OCI-LY1 (cell line): Measurements from ENCODE around the gene PPP2R2C.

Experiments used
- H2AFZ ChIP-seq: fragments of 200-600 bp; sonication (generic), shearing (Covaris generic); 2 replicates; pipeline ENCODE4 v1.6.0; 2014; ENCODE audit warnings: antibody characterized with exemption, mild to moderate bottlenecking, low read length
- H3F3A ChIP-seq: fragments of 200-600 bp; sonication (generic), shearing (Covaris generic); 2 replicates; pipeline ENCODE4 v1.6.0; 2014; ENCODE audit warnings: mild to moderate bottlenecking, antibody characterized with exemption, low read length, moderate library complexity; ENCODE audit not compliant: insufficient read depth
- H3K27ac ChIP-seq: fragments of 200-600 bp; sonication (generic); 2 replicates; pipeline ENCODE4 v1.5.1; 2014; ENCODE audit warnings: low read length, mixed run types, mild to moderate bottlenecking, low read depth; ENCODE audit not compliant: poor library complexity, severe bottlenecking
- H3K27me3 ChIP-seq: fragments of 200-600 bp; sonication (generic); 2 replicates; pipeline ENCODE4 v1.6.0; 2014; ENCODE audit warnings: antibody characterized with exemption, mild to moderate bottlenecking, low read length, moderate library complexity; ENCODE audit not compliant: insufficient read depth
- H3K36me3 ChIP-seq: fragments of 200-600 bp; sonication (generic); 2 replicates; pipeline ENCODE4 v1.6.1; 2014; ENCODE audit warnings: mild to moderate bottlenecking, antibody characterized with exemption, low read length, moderate library complexity, mixed read lengths; ENCODE audit not compliant: insufficient read depth
- H3K4me1 ChIP-seq: fragments of 200-600 bp; sonication (generic); 2 replicates; pipeline ENCODE4 v1.5.1; 2014; ENCODE audit warnings: mild to moderate bottlenecking, low read length, moderate library complexity; ENCODE audit not compliant: insufficient read depth, severe bottlenecking
- H3K4me2 ChIP-seq: fragments of 200-600 bp; sonication (generic), shearing (Covaris generic); 2 replicates; pipeline ENCODE4 v1.6.1; 2014; ENCODE audit warnings: low read length
- H3K4me3 ChIP-seq: fragments of 200-600 bp; sonication (generic); 2 replicates; pipeline ENCODE4 v1.5.1; 2014; ENCODE audit warnings: low read length, low read depth, mild to moderate bottlenecking, mixed read lengths; ENCODE audit not compliant: poor library complexity, severe bottlenecking
- H3K79me2 ChIP-seq: fragments of 200-600 bp; shearing (Covaris generic); 2 replicates; pipeline ENCODE4 v1.6.1; 2016; ENCODE audit warnings: mixed run types, low read length, mixed read lengths; ENCODE audit not compliant: insufficient read depth
- H3K9ac ChIP-seq: fragments of 200-600 bp; sonication (generic), shearing (Covaris generic); 2 replicates; pipeline ENCODE4 v1.6.1; 2014; ENCODE audit warnings: mild to moderate bottlenecking, low read length, mixed read lengths
- H3K9me2 ChIP-seq: fragments of 200-600 bp; sonication (generic), shearing (Covaris generic); 2 replicates; pipeline ENCODE4 v1.6.1; 2014; ENCODE audit warnings: low read depth, mild to moderate bottlenecking, low read length, mixed read lengths
- H3K9me3 ChIP-seq: fragments of 200-600 bp; shearing (Covaris generic); 2 replicates; pipeline ENCODE4 v1.6.1; 2014; ENCODE audit warnings: low read length, mixed read lengths
- H4K20me1 ChIP-seq: fragments of 200-600 bp; sonication (generic), shearing (Covaris generic); 2 replicates; pipeline ENCODE4 v1.6.0; 2016; ENCODE audit warnings: mild to moderate bottlenecking, low read length; ENCODE audit not compliant: insufficient read depth
- EZH2 ChIP-seq: fragments of 200-600 bp; sonication (generic), shearing (Covaris generic); IDR thresholded peaks from 2 replicates; pipeline ENCODE4 v1.8.0; 2017; ENCODE audit warnings: borderline replicate concordance, mixed run types, mild to moderate bottlenecking, antibody characterized with exemption, low read length, moderate library complexity, mixed read lengths
- TF ChIP-seq, protein P1 (sequence below): fragments of 200-600 bp; sonication (generic), shearing (Covaris generic); IDR thresholded peaks from 2 replicates; pipeline ENCODE4 v1.5.1; 2017; ENCODE audit warnings: mild to moderate bottlenecking, antibody characterized with exemption, low read length, moderate library complexity, mixed read lengths

The PPP2R2C gene

GRCh38 chr4:6384541-6384940 lies 87.9 kb downstream of the PPP2R2C start:
- Histone ChIP-seq H3K4me2 (no peak overlapping the region), H3K27ac (no peak overlapping the region), H2AFZ (no peak overlapping the region), H3K4me3 (no peak overlapping the region), H4K20me1 (no peaks in the 10 kb centered on the region), H3K9me3 (no peaks in the 10 kb centered on the region), H3K36me3 (no peaks in the 10 kb centered on the region), H3K4me1 (no peaks in the 10 kb centered on the region), H3K79me2 (no peaks in the 10 kb centered on the region), H3K9ac (no peak overlapping the region), H3K27me3 (no peaks in the 10 kb centered on the region), H3F3A (no peaks in the 10 kb centered on the region), H3K9me2 (no peaks in the 10 kb centered on the region)
- TF ChIP-seq EZH2: no peak
- TF ChIP-seq, protein P1, sequence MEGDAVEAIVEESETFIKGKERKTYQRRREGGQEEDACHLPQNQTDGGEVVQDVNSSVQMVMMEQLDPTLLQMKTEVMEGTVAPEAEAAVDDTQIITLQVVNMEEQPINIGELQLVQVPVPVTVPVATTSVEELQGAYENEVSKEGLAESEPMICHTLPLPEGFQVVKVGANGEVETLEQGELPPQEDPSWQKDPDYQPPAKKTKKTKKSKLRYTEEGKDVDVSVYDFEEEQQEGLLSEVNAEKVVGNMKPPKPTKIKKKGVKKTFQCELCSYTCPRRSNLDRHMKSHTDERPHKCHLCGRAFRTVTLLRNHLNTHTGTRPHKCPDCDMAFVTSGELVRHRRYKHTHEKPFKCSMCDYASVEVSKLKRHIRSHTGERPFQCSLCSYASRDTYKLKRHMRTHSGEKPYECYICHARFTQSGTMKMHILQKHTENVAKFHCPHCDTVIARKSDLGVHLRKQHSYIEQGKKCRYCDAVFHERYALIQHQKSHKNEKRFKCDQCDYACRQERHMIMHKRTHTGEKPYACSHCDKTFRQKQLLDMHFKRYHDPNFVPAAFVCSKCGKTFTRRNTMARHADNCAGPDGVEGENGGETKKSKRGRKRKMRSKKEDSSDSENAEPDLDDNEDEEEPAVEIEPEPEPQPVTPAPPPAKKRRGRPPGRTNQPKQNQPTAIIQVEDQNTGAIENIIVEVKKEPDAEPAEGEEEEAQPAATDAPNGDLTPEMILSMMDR: no peak

DNA sequence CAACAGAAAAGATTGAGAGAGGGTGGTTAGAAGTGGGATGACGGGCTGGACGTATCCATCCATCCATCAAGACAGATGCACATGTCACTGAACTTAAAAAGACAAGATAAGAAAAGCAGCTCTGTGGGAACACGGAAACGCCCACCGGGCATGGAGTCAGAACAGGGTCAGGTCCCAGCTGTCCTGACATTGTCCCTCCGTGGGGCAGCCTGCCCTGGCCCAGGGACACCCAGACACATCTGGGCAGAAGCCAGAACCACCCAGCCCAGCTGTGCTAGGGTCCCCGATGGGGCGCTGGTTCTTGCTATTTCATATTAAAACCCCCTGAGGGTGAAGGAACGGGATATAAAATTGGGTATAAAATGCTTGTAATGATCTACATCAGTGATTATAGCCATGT lies 88.5 kb downstream of the PPP2R2C start:
- H3K27me3 ChIP-seq: no peaks in the 10 kb centered on the region
- no peak overlapping the region for H3K9ac ChIP-seq
- no peak overlapping the region for H3K4me3 ChIP-seq
- no peaks in the 10 kb centered on the region for H3F3A ChIP-seq
- H3K36me3 ChIP-seq: no peaks in the 10 kb centered on the region
- no peaks in the 10 kb centered on the region for H3K79me2 ChIP-seq
- H3K9me2 ChIP-seq: no peaks in the 10 kb centered on the region
- H4K20me1 ChIP-seq: no peaks in the 10 kb centered on the region
- H3K4me1 ChIP-seq: no peaks in the 10 kb centered on the region
- TF ChIP-seq EZH2: no peak
- TF ChIP-seq, protein P1: no peak
- H3K27ac ChIP-seq: no peak overlapping the region
- H2AFZ ChIP-seq: no peak overlapping the region
- H3K4me2 ChIP-seq: no peak overlapping the region
- no peaks in the 10 kb centered on the region for H3K9me3 ChIP-seq

- H3K27me3 ChIP-seq: no peaks in the 10 kb centered on the region
- H3K36me3 ChIP-seq: no peaks in the 10 kb centered on the region
- no peak overlapping the region for H3K4me2 ChIP-seq
- no peak overlapping the region for H2AFZ ChIP-seq
- no peak for TF ChIP-seq EZH2
- TF ChIP-seq, protein P1: no peak
- H3K79me2 ChIP-seq: no peaks in the 10 kb centered on the region
- H3F3A ChIP-seq: no peaks in the 10 kb centered on the region
- H3K9ac ChIP-seq: no peak overlapping the region
- no peak overlapping the region for H3K27ac ChIP-seq
- H3K9me2 ChIP-seq: no peaks in the 10 kb centered on the region
- no peaks in the 10 kb centered on the region for H4K20me1 ChIP-seq
- no peak overlapping the region for H3K4me3 ChIP-seq
- no peaks in the 10 kb centered on the region for H3K9me3 ChIP-seq
- H3K4me1 ChIP-seq: no peaks in the 10 kb centered on the region
These were observed 89.4 kb downstream of the PPP2R2C start for GRCh38 chr4:6383009-6383404.
